Measurements from ENCODE around the gene GRIA3.

DNA sequence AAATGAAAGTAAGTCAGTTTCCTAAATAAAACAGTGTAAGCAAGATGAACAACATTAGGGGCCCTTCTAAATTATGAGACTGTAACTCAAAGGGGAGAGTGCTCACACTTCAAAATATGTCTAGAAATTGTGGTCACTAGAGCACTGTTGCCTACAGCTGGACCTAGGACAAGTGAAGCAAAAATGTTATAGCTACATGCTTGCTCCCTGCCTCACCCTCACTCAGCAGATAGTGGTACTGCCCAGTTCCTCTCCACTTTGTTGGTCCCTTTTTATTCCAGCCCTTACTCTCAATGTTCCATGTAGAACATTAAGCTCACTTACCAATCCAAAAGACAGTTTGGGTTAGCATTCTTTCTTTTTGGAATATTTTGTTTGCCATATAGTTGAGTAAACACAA, 147.3 kb downstream of the GRIA3 start:
- TF ChIP-seq ZFX (IDR thresholded peaks at IDR 0.05; ENCODE audit: borderline replicate concordance), result no peak
- TF ChIP-seq, protein P1, sequence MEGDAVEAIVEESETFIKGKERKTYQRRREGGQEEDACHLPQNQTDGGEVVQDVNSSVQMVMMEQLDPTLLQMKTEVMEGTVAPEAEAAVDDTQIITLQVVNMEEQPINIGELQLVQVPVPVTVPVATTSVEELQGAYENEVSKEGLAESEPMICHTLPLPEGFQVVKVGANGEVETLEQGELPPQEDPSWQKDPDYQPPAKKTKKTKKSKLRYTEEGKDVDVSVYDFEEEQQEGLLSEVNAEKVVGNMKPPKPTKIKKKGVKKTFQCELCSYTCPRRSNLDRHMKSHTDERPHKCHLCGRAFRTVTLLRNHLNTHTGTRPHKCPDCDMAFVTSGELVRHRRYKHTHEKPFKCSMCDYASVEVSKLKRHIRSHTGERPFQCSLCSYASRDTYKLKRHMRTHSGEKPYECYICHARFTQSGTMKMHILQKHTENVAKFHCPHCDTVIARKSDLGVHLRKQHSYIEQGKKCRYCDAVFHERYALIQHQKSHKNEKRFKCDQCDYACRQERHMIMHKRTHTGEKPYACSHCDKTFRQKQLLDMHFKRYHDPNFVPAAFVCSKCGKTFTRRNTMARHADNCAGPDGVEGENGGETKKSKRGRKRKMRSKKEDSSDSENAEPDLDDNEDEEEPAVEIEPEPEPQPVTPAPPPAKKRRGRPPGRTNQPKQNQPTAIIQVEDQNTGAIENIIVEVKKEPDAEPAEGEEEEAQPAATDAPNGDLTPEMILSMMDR (IDR thresholded peaks at IDR 0.05), result no peak
